Fibroblast of skin of abdomen (primary cell): ENCODE measurements around the gene FAM83B.
A peak's percentile ranks its signal among the peaks of the same experiment; 100 is the strongest.
"Not testable (repeated sequence)": the region's sequence is repeated elsewhere in the genome, so short reads cannot be mapped to it uniquely, and the experiment has no call there.

Experiments
- DNase-seq: peaks from one replicate; pipeline ENCODE4 v3.0.0-alpha.2; 2013

FAM83B gene

DNA sequence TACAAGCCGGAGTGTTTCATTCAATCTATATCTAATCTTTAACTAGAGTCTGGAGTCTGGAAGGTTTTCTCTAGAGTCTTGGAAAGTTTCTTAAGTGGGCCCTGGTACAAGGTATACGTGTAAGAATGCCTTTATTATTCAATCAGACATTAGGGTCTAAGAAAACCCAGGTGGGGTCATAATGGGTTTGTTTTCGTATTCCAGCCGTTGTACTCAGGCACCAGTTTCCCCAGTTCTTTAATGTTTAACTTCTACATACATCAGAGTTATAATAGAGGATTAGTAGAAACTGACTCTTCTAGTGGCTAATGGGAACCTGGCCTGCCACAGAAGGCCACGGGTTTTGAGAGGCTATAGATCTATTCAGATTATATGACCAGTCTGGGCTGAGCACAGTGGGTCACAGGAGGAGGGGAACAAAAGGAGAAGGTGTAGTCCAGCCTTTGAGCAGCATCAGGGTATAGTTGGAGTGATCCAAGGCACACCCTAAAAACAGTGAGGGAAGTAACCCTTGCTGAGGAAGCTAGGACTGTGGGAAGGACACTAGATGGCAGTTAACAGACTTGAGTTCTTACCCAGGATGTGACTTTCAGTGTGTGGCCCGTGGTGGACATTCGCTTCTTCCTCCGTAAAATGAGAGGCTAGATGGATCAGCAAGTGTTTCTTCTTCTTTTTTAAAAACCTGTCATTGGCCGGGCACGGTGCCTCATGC lies 15.5 kb downstream of the FAM83B start:
- no peak for DNase-seq

GRCh38 chr6:54864272-54864671 lies 17.7 kb downstream of the FAM83B start:
- DNase-seq: no peak

DNA sequence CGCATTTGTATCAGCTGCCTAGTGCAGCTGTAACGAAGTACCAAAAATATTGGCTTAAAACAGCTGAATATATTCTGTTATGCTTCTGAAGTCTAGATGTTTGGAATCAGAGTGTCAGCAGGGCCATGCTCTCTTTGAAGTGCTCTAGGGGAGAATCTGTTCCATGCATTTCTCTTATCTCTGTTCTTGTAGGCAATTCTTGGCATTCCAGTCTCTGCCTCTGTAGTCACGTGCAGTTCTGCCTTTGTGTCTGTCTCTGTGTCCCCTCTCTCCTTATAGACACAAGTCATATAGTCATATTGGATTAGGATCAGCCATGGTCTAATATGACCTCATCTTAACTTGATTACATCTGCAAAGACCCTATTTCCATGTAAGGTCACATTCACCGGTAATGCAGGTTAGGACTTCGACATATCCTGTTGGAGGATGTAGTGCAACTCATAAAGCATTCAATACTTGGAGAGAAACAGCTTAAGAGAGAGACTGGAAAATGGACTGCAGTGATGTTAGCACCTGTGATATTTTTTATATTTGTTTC lies 18.6 kb downstream of the FAM83B start:
- no peak for DNase-seq

DNA sequence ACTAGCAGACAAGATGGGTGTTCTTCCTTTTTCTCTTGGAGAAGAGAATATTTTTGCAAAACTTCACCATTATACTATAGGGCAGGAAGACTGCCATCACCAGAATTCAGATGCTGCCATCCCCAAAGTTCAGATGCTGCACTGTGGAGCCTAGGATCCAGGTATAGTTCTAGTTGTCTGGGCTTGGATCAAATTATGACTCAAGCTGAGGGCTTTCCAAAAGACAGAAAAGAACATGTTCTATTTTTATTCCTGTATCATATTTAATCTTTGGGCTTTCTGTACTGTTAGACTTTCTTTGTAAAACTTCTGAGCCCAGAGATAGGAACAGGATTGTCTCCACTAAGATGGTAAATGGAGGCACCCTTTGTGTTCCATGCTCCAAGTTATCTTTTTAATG lies 22.0 kb downstream of the FAM83B start:
- no peak for DNase-seq

- DNase-seq: no peak
These were observed 27.0 kb downstream of the FAM83B start for GRCh38 chr6:54873599-54873998.

- no peak for DNase-seq
These were observed 27.9 kb downstream of the FAM83B start for GRCh38 chr6:54874349-54875048.

GRCh38 chr6:54875539-54875938 lies 29.0 kb downstream of the FAM83B start:
- no peak for DNase-seq

- no peak for DNase-seq
These were observed 29.8 kb downstream of the FAM83B start for GRCh38 chr6:54876365-54876764.

DNA sequence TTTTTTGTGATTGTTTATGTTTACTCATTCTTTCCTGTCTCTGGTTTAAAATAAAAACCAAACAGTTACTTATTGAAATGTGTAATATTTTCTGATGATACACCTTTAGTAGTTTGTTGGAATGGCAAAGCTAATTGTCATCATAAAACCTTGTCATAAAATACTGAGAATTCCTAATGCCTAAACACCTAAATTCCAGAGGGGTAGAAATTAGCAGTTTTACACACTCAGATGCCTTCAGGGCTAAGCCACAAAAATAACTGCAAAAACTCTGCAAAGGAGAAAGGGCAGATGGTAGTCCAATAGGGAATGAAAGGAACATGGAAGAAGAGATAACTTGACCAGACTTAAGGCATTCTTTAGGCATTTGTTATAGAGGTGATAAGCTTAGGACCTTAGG lies 30.3 kb downstream of the FAM83B start:
- DNase-seq: no peak

DNA sequence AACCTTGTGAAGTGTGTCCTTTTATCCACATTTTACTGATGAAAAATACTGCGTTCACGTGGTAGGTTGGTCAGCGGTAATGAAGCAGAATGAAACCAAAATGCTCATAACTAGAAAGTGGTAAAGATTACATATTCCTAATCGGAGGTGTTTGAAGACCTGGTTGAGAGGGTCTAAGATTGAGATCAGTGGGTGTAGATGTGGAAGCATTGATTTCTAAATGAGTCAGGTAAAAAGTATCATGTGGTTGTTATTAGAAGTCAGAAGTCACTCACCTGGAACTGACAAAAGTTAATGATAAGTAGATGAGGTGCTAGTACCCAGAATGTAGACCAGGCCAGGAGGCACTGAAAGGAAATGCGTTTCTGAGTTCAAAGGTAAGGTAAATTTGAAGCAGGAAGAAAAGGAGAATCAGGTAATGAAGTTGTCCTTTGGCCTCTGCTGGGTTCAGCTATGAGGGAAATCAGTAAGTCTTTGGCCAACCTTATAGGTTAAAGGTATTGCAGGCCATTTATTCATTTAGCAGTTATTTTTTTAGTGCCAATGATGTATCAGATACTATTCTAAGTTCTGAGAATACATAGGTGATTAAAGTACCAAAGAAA lies 31.2 kb downstream of the FAM83B start:
- DNase-seq: no peak

- DNase-seq: no peak
These were observed 32.1 kb downstream of the FAM83B start for GRCh38 chr6:54878718-54879117.

DNA sequence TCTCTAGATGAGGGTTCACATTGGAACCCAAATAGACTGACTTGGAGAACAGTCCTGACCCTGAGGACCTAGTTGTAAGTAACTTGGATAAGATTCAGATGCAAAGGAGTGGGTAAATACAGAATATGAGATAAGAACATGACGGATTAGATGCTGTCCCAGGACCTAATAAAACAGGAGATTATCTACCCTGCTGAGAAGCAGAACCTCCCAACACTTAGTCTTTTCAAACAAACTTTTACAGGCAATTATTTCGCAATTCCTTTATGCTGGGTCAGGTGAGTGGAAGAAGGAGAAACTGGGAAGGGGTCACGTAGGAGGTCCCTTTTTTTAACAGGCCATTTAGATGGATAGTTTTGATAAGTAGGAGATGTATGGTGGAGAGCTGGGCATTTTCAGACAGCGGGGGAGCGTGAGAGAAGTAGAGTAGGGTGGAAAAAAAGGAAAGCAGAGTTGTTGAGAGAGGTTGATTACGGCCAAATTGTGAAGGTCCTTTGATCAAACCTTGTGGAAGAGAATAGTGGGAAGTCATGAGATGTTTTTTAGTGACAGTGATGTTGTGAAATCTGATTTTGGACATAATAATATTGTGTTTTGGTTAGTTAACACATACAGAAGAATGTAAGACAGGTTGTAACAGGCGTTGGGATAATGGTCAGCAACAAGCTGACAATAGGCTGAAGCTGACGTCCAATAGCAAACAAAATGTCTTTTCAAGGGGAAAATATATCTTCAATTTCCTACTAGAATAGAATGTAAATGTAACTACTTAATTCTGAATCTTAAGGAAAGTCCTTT lies 32.8 kb downstream of the FAM83B start:
- DNase-seq: no peak

DNA sequence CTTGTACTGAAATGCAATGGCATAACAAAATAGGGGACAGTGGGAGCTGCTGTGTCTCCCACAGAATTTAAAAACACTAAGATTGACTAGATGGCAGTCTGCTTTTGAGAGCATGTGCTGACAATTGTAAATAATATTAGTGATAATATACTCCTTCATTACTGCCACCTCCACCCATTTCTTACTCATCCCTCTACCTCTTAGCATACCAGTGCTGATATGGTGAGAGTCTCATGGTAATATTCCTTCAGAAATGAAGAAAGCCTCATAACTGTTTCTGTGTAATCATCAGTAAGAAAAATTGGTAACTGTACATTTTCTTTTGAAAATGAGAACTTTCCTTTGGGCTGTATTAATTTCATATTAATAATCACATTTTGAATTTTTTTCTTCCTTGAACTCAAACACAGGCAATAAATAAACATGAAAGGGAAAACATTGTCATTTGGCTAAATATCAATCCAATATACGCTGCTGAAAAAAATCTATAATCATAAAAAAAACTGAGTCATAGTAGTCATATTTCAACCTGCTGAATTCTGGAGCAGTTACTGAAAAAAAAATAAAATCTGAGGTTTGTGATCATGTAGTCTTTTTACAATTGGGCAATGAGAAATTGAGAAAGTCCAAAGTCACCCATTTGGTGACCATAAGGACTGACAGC lies 34.6 kb downstream of the FAM83B start:
- DNase-seq: no peak

DNA sequence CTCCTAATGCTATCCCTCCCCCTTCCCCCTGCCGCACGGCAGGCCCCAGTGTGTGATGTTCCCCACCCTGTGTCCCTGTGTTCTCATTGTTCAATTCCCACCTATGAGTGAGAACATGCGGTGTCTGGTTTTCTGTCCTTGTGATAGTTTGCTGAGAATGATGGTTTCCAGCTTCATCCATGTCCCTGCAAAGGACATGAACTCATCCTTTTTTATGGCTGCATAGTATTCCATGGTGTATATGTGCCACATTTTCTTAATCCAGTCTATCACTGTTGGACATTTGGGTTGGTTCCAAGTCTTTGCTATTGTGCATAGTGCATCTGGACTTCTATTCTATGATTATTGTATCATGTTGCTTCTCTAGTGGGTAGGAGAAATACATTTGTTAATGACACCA lies 35.3 kb downstream of the FAM83B start:
- DNase-seq: not testable (repeated sequence)

GRCh38 chr6:54886932-54887584 lies 40.5 kb downstream of the FAM83B start:
- DNase-seq: no peak

- DNase-seq: no peak
These were observed 45.0 kb downstream of the FAM83B start for GRCh38 chr6:54891536-54891935.

DNA sequence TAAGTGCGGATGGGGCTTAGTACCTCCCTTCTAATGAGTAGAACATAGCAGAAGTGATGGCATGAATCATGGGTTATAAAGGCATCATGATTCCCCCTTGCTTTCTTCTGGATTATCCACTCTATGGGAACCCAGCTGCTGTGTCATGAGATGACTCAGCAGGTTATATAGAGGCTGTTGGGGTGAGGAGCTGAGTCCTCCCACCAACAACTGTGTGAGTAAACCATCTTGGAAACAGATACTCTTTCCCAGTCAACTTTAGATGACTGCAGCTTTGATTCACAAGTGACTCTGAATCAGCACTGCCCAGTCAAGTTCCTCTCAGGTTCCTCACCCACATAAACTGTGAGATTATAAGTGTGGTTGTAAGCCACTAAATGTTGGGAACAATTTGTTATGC lies 46.3 kb downstream of the FAM83B start:
- peak; percentile 75 for DNase-seq

DNA sequence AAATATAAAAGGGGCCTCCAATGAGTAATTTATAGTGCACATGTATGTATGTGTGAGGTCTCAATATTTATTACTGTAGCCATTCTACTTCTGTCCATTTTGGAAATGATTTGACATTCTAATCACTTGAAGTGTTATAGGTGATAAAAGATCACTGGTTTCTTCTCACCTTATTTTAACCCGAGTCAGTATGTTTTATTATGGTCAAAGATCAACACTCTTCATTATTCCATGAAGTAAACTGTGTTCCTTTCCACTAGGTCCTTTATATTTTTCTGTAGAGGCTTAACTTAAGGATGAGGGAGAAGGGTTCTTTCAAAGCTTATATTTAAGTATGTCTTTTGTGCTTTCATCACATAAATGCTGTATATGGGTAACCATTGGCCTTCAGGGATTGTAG lies 47.2 kb downstream of the FAM83B start:
- DNase-seq: no peak

DNA sequence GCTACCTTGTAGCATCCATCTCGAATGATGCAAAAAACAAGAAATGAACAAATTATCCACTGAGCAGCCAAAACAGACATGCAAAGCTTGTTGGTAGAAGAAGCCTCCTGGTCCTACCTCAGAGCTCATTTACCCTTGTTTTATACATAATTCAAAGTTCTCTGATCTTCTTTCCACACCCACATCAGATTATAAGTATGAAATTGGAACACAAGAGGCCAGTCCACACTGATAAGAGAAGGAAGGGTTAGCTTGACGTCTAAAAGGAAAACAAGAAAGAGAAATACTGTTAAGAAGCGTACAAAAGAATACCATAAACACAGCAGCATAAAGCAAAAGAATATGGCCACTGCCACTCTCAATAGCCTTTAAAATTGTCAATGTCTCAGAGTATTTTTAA lies 49.7 kb downstream of the FAM83B start:
- DNase-seq: no peak

DNA sequence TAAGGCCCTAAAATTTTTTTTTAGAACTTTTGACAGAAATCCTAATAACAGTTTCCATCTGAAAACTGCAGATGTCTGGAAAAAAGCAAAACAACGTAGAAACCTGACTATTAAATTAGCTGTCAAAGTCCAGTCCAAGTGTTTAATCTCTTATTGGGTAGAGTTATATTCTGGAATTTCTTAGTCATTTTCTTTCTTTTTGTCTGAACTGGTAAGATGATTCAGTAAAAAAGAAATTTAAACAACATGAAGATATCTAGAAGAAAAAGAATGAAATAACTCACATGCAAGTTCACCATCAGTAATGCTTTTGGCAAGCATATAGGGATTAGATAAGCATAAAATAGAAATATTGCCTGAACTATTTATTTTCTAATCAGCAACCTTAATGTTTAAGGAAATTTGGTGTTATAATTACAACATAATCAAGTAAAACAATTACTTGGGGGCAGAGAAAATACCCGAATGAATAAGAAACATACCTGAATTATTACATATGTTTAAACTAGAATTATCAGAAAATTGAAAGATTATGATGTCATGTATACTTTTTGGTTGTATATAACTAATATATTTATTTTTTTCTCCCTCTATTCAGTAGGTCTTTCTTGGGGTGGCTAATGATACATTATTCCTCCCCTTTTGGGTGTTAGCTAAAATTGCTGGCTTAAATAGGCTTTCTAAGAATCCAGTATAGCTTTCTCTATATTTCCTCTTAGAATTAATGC lies 51.1 kb downstream of the FAM83B start:
- peak; percentile 60 for DNase-seq

DNA sequence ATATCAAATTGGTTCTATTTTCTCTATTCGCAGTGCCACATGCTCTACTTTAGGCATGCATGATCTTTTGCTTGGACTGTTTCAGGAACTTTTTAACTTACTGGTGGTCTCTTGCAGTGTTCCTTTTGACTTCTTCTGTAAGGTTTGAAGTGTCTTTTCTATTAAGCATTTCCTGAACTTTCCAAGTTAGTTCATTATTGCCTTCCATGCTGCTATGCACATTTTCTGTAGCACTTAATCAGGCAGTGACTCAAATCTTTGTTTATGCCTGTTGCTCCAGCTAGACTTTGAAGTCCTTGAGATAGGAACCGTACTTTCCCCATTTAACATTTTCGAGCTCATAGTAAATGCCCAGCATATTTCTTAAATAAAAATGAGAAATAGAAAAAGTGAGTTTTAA lies 52.2 kb downstream of the FAM83B start:
- no peak for DNase-seq
